ENCODE measurements around the gene CD3E. TPM values are rescaled to one million over a fixed set of nuclear protein-coding genes. Genes with fewer than 3 reads are reported as not detected.

The CD3E gene
- total RNA-seq, 6 donors from 2014 or later, result 3.9 to 13.6 (median 9.1) TPM

DNA sequence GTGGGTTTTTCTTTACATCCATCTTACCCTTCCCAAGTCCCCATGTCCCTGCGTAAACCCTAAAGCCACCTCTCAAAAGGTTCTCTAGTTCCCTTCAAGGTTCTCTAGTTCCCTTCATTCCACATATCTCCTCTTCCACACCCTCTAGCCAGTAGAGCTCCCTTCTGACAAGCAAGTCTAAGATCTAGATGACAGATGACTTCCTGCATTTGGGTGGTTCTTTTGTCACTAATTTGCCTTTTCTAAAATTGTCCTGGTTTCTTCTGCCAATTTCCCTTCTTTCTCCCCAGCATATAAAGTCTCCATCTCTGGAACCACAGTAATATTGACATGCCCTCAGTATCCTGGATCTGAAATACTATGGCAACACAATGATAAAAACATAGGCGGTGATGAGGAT lies 7.8 kb downstream of the CD3E start:
- no peaks in the 10 kb centered on the region for H3K36me3 ChIP-seq
- peaks cover 21 to 28% (median 25%) of the 10 kb centered on the region in 4 donors for H3K4me1 ChIP-seq
- WGBS, 2 donors, result 89 to 100% methylated on average over 2 of the region's 2 CpGs
- no peaks in the 10 kb centered on the region for H3K27me3 ChIP-seq
- TF ChIP-seq POLR2A (IDR thresholded peaks at IDR 0.05) (no peak), EP300 (IDR thresholded peaks at IDR 0.05) (no peak), POLR2AphosphoS5 (IDR thresholded peaks at IDR 0.05) (no peak)
- TF ChIP-seq, protein P1, sequence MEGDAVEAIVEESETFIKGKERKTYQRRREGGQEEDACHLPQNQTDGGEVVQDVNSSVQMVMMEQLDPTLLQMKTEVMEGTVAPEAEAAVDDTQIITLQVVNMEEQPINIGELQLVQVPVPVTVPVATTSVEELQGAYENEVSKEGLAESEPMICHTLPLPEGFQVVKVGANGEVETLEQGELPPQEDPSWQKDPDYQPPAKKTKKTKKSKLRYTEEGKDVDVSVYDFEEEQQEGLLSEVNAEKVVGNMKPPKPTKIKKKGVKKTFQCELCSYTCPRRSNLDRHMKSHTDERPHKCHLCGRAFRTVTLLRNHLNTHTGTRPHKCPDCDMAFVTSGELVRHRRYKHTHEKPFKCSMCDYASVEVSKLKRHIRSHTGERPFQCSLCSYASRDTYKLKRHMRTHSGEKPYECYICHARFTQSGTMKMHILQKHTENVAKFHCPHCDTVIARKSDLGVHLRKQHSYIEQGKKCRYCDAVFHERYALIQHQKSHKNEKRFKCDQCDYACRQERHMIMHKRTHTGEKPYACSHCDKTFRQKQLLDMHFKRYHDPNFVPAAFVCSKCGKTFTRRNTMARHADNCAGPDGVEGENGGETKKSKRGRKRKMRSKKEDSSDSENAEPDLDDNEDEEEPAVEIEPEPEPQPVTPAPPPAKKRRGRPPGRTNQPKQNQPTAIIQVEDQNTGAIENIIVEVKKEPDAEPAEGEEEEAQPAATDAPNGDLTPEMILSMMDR (IDR thresholded peaks at IDR 0.05), result no peak
- no peaks in the 10 kb centered on the region for H3K9me3 ChIP-seq
- H3K4me3 ChIP-seq, result no peak overlapping the region
- H3K27ac ChIP-seq, result no peak overlapping the region
- no peak for DNase-seq
- ATAC-seq (ENCODE audit: low FRiP score in 2 of 2), result no peak

DNA sequence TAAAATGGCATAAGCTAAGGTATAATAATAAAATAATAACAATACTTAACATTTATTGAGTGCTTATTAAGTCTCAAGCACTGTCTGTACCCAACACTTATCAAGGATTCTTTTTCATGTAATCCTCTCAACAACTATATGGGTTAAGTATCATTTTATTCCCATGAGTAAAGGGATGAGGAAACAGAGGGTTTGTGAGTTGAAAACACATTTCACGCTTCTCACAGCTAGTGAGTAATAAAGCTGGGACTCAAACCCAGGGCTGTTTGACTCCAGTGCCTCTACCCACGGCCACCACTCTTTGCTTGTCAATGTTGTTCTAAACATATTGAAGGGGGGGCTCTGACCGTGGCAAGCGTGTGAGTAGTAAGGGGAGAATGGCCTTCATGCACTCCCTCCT lies 8.7 kb downstream of the CD3E start:
- DNase-seq (no peak), ATAC-seq (ENCODE audit: low FRiP score in 2 of 2) (no peak)
- H3K27me3 ChIP-seq, result no peaks in the 10 kb centered on the region
- no peaks in the 10 kb centered on the region for H3K36me3 ChIP-seq
- 64 to 74% methylated on average over 4 of the region's 4 CpGs for WGBS, 2 donors
- peaks cover 24 to 32% (median 29%) of the 10 kb centered on the region in 4 donors for H3K4me1 ChIP-seq
- H3K4me3 ChIP-seq, result no peak overlapping the region
- TF ChIP-seq POLR2A (IDR thresholded peaks at IDR 0.05) (no peak), POLR2AphosphoS5 (IDR thresholded peaks at IDR 0.05) (no peak), EP300 (IDR thresholded peaks at IDR 0.05) (no peak)
- TF ChIP-seq, protein P1 (IDR thresholded peaks at IDR 0.05), result no peak
- H3K27ac ChIP-seq, result no peak overlapping the region
- H3K9me3 ChIP-seq, result no peaks in the 10 kb centered on the region

DNA sequence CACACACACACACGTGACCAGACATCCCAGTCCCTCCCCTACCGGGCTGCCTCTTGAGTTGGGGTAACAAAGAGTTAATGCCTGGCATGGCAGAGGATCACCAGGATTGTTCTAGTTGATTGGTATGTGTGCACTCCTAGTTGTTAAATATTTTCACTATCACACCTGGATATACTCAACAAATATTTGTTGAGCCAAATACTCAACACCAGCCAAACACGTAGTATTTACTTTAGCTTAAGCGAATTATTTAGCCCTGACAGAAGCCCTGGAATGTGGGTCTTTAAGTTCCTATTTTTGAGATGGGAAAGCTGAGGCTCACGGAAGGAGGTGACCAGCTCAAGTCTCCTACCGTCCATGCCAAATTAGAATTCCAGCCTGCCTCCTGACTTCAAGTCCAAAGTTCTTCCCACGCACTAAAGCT lies 10.5 kb downstream of the CD3E start:
- Histone ChIP-seq H3K4me1 (peaks cover 36 to 45% (median 43%) of the 10 kb centered on the region in 4 donors), H3K9me3 (no peaks in the 10 kb centered on the region), H3K27ac (peak overlapping the region in 1 of 4 donors; percentile 52), H3K27me3 (no peaks in the 10 kb centered on the region), H3K36me3 (no peaks in the 10 kb centered on the region), H3K4me3 (no peak overlapping the region)
- WGBS, 2 donors, result 43 to 57% methylated on average over 7 of the region's 7 CpGs
- DNase-seq, result no peak
- ATAC-seq (ENCODE audit: low FRiP score in 2 of 2), result no peak
- TF ChIP-seq POLR2AphosphoS5 (IDR thresholded peaks at IDR 0.05) (no peak), EP300 (IDR thresholded peaks at IDR 0.05) (no peak), POLR2A (IDR thresholded peaks at IDR 0.05) (no peak)
- TF ChIP-seq, protein P1 (IDR thresholded peaks at IDR 0.05), result no peak

DNA sequence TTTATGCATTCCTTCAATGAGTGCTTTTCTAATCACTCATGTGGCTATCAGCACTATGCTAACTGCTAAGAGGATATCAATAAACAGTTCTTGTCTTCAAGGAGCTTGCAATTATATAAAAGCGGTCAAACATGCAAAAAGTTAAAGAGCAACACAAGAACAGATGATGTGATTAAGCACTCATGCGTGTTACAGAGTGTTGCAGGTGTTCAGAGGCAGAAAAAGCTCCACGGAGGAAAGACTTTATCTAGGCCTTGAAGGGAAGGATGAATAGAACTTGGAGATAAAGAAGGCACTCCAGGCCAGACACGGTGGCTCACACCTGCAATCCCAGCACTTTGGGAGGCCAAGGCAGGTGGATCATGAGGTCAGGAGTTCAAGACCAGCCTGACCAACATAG lies 13.6 kb downstream of the CD3E start:
- no peaks in the 10 kb centered on the region for H3K9me3 ChIP-seq
- no peak for ATAC-seq (ENCODE audit: low FRiP score in 2 of 2)
- H3K4me1 ChIP-seq, result peaks cover 34 to 53% (median 44%) of the 10 kb centered on the region in 4 donors
- H3K4me3 ChIP-seq, result no peak overlapping the region
- no peaks in the 10 kb centered on the region for H3K36me3 ChIP-seq
- no peak for DNase-seq
- H3K27me3 ChIP-seq, result no peaks in the 10 kb centered on the region
- 67 to 82% methylated on average over 4 of the region's 4 CpGs for WGBS, 2 donors
- peak overlapping the region in 2 of 4 donors; percentile 32 to 35 for H3K27ac ChIP-seq
- TF ChIP-seq EP300 (IDR thresholded peaks at IDR 0.05), result no peak
- TF ChIP-seq, protein P1 (IDR thresholded peaks at IDR 0.05), result no peak
- no peak for TF ChIP-seq POLR2A (IDR thresholded peaks at IDR 0.05)
- no peak for TF ChIP-seq POLR2AphosphoS5 (IDR thresholded peaks at IDR 0.05)

All from upper lobe of left lung (tissue), 6 donors.